ENCODE results near the gene GALNS.

DNA sequence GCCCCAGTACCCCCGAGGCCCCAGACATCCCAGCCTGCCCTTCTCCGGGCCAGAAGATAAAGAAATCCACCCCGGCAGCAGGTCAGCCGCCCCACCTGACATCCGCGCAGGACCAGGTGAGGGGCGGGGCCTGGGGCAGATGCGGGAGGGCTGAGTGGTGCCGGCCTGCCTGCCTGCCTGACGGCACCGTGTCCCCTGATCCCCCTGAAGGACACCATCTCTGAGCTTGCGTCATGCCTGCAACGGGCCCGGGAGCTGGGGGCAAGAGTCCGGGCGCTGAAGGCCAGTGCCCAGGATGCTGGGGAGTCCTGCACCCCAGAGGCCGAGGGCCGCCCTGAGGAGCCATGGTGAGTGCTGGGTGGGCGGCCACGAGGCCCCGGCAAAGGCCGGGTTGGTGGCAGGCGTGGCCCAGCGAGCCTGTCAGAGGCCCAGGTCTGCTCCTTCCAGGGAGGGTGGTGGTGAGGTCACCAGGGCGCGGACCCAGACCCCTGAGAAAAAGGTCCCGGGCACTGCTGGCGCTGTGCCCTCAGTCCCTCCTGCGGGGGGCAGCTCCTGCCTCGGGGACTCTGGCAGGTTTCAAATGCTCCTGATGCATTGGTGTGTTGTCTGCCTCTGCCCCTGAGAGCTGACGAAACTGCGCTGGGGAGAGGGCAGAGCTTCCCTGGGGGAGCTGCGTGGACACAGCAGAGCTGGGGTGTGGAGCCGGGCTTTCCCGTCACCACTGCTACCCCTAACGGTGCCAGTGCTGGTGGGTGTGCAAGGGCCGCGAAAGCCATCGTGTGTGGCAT lies 52.0 kb downstream of the GALNS start:
- TF ChIP-seq CTCF (conservative IDR thresholded peaks at IDR 0.05 in 1 of 2, IDR thresholded peaks at IDR 0.05 in 1 of 2; ENCODE audit: low read depth in 1 of 2, low read length in 2 of 2) (no peak), EZH2 (IDR thresholded peaks at IDR 0.05; ENCODE audit: low read length, missing control alignments) (no peak)
